HG02970 (cell line): ENCODE measurements around the gene ATP2C1.

Experiments used
- ATAC-seq: cut with Tn5 transposase; IDR thresholded peaks from one replicate; pipeline ENCODE4 v1.9.1; 2021; ENCODE audit warnings: mild to moderate bottlenecking, moderate library complexity, moderate number of reproducible peaks; ENCODE audit not compliant: unreplicated experiment, low FRiP score

Gene ATP2C1

GRCh38 chr3:130894130-130894985 lies 474 bp downstream of the ATP2C1 start:
- ATAC-seq = peak; percentile 26

DNA sequence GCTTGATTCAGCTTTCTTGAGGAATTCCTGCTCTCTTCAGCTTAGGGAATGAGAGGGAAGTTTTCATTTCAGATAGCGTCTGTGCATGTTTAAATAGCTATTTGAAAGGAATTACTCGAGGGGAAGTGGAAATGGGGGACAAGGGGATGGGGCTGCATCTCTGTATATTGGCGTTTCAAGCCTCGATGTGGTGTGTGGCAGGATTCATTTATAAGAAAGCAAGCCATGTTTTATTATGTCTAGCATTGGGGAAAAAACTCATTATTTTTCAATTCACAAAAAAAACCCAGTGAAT lies 1.0 kb downstream of the ATP2C1 start:
- no peak for ATAC-seq

DNA sequence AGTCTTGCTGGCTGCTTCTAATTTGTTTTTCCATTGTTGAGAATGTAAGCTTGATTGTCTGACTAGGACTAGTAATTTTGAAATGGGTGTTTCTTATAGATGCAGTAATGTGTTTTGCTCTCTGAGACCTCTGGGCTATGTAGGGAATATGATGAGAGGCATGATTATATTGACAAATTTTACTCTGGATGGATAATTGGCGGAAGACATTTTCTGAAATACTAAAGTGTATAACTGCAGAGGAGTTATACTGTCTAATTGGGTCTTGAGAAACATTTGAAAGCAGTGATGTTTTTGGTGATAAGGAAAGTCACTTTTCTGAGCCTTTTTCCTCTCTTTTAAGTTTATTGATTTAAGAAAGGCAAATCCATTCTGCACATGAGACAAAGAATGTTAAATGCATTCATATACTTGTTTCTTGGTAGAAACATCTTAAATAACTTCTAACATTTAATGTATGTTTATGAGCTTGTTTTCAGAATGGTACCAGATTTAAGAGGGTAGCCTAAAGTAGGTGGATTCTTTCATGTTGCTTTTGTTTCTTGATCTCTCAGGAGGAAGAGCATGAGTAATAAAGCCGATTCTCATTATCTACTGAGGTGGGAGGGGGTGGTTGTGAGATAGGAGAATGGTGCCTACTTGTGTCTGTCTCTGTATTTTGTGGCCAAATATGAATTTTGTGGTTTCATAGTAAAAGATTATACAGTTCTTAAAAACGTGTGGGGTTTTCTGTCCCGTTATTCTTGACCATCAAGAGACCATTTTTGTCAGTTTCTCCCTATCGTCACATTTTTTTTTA lies 2.0 kb downstream of the ATP2C1 start:
- ATAC-seq = no peak

- ATAC-seq = no peak
Measured at GRCh38 chr3:130897316-130897715, 3.4 kb downstream of the ATP2C1 start.

- ATAC-seq = no peak
Measured at GRCh38 chr3:130900959-130901358, 7.1 kb downstream of the ATP2C1 start.

DNA sequence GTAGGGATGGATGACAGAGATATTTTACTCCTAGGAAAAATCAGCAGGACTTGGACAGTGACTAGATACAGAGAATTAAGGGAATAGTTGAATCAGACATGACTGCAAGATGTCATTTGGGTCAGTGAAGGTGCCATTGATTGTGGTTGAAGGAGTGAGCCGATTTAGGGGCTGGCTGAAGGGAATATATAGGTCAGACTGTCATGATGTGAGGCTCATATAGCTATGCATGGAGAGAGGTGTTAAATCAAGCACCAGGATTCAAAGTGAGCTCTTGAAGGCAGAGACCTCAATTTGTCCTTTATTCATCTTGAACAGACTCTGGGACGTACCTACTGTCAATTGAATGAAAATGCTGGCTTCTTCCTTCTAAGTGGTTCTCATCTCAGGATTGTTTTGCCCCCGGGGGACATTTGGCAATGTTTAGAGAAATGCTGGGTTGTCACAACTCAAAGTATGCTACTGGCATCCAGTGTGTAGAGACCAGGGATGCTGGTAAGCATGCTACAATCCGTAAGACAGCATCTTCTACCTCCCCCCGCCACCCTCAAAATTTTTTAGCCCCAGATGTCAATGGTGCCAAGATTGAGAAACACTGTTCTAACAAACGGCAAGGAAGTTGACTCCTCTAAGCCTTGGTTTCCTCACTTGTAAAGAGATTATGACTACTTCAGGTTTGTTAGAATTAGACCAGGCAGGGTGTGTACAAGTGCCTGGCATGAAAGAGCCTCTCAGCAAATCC lies 7.8 kb downstream of the ATP2C1 start:
- ATAC-seq = no peak

GRCh38 chr3:130903412-130903908 lies 9.6 kb downstream of the ATP2C1 start:
- no peak for ATAC-seq

DNA sequence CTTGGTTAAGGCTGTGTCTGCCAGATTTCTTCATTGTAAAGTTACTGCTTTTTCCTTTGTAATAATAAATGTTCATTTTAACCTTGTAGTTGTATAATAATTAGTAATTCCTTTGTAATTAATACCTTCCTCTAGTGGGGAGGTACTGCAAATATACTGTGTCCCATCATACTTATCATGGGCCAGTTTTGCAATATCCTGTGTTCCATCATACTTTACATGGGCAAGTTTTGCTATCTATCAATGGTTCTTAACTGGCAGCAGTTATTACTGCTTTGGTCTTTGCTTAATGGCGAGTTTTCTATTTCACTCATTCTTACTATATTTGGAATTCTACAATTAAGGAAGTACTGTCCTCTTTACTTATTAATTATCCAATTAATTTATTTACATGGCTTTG lies 10.6 kb downstream of the ATP2C1 start:
- ATAC-seq = no peak

GRCh38 chr3:130905551-130905950 lies 11.7 kb downstream of the ATP2C1 start:
- no peak for ATAC-seq

DNA sequence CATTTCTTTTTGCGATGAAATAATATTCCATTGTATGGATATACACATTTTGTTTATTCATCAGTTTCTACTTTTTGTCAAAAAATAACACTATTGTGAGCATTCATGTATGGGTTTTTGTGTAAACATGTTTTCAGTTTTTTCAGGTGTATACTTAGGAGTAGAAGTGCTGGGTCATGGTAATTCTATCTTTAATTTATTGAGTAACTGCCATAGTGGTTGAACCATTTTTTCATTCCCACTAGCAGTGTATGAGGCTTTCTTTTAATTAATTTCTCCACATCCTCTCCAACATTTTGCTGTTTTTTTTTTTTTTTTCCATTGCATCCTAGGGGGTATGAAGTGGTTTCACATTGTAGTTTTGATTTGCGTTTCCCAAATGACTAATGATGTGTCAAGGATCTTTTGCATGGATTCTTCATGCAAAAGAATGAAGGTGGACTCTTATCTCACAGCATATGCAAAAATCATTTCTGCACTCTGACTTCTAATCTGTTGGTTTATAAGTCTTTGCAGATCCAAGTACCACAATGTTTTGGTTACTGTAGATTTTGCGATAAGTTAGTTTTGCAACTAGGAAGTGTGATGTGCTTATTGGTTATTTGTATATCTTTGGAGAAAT lies 12.6 kb downstream of the ATP2C1 start:
- ATAC-seq = no peak

DNA sequence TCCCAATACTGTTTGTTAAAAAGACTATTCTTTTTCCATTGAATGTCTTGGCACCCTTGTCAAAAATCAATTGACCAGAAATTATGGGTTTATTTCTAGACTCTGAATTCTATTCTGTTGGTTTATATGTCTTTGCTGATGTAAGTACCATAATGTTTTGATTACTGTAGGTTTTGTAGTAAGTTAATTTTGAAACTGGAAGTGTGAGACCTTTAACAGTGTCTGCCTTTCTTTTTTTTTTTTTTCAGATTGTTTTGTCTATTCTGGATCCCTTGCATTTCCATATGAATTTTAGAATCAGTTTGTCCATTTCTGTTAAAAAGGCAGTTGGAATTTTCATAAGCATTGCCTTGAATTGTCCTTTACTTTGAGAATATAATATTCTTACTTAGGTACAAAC lies 13.6 kb downstream of the ATP2C1 start:
- no peak for ATAC-seq

DNA sequence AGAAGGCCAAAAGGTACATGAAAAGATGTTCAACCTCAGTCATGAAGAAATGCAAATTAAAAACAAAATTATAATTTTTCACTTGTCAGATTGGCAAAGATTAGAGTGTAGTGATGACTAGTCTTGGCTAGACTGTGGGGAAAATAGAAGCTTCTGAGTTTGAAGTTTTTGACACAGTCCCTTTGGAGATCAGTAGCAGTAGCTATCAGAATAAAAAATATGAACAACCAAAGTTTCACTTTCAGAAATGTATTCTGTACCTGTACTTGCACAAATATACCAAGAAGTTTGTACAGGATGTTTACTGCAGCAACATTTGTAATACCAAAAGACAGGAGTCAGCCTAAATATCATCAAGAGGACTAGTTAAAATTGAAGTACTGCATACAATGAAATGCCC lies 14.1 kb downstream of the ATP2C1 start:
- no peak for ATAC-seq

DNA sequence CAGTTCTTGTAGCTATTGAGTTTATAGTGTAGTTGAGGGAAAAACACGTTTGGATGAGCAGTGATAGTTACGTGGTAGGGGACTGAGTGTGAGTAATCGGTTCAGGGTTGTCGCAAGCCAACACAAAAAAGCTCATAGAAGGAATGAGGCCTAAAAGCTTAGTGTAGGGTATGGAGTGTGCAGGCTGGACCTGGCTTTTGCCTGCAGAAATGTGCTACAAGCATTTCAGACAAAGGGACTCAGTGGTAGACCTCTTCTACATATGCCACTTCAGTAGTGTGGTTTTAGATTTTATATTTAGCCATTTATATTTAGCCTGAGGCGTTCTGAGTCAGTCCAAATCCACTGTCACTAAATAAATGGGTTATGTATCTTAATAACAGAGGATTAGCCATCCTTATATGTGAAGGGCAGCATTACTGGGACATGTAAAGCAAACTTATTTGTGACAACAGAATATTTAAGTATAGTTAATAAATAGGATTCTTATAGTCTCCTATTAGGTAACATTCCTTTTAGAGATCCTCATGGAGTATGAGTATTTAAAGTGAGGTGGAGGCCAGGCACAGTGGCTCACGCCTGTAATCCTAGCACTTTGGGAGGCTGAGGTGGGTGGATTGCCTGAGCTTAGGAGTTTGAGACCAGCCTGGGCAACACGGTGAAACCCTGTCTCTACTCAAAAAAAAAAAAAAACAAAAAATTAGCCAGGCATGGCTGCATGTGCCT lies 21.8 kb downstream of the ATP2C1 start:
- no peak for ATAC-seq

GRCh38 chr3:130916507-130917167 lies 22.8 kb downstream of the ATP2C1 start:
- no peak for ATAC-seq

- no peak for ATAC-seq
Measured at GRCh38 chr3:130918328-130918727, 24.4 kb downstream of the ATP2C1 start.

- no peak for ATAC-seq
Measured at GRCh38 chr3:130925628-130926027, 31.7 kb downstream of the ATP2C1 start.

GRCh38 chr3:130926504-130926903 lies 32.6 kb downstream of the ATP2C1 start:
- no peak for ATAC-seq

DNA sequence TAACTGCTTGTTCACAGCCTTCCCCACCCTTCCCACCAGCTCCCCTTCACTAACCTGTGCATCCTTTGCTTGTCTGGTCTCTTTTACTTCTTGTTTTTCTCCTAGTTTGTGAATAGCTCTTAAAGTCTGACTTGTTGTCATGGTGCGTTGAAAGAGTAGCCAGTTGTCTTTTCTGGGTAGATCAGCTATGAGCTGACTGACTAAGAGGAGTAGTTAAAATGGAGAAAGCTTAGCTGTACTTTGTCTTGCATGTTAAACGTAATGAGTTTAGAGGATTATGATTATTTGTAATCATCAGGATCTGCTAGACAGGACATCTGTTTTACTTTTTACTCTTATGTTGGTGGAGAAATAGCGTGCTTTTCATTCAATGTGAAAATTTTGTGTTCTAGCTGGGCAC lies 35.9 kb downstream of the ATP2C1 start:
- no peak for ATAC-seq

- ATAC-seq = no peak
Measured at GRCh38 chr3:130932979-130933378, 39.1 kb downstream of the ATP2C1 start.
